GM03348 (cell line): ENCODE data around the gene USP28.
"Not testable (repeated sequence)": the region's sequence is repeated elsewhere in the genome, so short reads cannot be mapped to it uniquely, and the experiment has no call there.

Source experiments
- DNase-seq: peaks from one replicate; pipeline ENCODE4 v3.0.0; 2012; ENCODE audit warnings: low spot score

USP28 gene

DNA sequence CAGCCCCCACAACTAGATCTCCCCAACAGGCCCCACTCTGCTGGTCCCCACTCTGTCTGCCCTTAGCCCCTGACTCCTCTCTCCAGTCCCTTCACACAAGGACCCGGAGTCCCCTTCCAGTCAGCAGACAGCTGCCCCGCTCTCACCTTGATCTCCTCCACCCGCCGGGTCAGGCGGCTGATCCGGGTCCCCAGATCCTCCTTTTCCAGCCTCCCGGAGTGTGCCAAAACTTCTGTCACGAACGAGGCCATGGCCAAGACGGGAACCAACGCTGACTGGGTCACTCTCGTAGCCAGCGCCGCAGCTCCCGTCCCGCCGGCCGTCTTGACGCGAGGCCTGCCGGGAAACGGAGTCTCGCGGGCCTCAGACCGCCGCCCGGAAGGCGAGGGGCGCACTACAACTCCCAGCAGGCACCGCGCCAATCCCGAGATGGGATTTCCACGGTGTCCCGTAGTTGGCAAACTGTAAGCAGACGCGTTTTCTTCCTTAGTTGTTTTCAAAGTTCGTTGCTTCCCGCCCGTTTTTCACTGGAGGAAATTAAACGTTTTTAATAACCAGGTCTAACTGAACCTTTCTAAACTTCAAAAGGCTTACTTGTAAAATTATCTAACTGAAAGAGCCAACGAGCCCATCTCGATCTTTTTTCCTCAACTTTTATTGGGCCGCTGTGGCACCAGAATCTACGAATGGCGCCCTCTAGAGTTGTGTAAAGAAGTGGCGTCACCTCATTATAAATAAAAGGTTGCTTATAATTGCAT, 101.8 kb downstream of the USP28 start, which contains the start of gene ZW10:
TSS of gene ZW10 (minus strand) at position 277 of the 758 bp plus-strand sequence. CDS start at position 251, 26 bp downstream.
- peak; percentile 97 for DNase-seq

DNA sequence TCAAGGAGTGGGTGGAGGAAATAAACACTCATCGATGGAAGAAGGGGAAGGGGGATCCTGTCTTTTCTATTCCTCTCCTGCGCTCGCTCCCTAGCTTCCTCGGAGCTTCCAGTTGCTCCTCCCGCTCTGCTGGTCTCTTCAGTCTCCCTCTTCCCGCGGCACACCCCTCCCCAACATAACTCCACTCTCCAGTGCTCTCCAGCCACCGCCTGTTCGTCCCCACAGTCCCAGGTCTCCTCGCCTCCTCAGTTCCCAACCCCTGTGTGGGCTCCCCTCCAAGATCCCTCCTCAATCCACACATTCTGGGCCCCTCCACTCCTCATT, 102.3 kb downstream of the USP28 start:
- peak; percentile 51 for DNase-seq

DNA sequence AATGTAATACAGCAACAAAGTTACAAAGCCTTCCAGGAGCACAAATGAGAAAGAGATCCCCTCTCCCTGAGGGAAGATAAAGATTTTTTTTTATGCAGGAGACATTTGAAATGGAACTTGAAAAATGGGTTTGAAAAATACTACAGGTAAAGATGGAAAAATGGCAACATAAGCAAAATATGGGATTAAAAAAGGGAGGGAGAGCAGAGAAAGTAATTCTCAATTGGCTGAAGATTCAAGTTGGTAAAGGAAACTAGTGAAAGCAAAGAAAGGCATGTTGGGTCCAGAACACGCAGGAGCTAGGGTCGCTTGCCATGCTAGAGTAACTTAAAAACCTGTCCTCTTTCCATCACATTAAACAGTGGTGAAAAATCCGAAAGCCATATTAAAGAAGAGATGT, 103.4 kb downstream of the USP28 start:
- DNase-seq, result no peak

DNA sequence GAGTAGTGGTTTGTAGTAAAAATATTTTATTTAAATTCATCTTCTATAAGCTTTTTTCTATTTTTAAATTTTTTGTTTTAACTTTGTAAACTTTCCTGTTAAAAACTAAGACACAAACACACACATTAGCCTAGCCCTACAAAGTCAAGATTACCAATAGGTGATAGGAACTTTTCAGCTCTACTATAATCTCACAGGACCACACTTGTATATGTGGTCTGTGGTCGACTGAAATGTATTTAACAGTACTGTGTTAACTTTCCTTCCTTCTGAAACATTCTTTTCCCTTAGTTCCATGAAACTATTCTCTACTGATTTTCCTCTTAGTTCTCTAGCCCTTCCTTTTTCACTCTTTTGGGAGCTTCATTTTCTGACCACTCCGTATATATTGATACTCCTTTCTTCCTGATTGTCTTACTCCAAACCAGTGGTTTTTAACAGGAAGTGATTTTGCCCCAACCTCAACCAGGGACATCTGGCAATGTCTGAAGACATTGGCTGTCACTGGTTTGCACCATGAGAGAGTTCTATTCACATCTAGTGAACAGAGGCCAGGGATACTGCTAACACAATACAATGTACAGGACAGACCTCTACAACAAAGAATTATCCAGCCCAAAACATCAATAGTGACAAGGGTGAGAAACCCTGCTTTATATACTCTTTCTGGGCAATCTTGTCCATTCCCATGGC, 110.7 kb downstream of the USP28 start:
- DNase-seq, result no peak

DNA sequence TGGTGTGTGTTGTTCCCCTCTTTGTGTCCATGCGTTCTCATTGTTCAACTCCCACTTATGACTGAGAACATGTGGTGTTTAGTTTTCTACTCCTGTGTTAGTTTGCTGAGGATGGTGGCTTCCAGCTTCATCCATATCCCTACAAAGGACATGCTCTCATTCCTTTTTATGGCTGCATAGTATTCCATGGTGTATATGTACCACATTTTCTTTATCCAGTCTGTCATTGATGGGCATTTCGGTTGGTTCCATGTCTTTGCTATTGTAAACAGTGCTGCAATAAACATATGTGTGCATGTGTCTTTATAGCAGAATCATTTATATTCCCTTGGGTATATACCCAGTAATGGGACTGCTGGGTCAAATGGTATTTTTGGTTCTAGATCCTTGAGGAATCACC, 112.3 kb downstream of the USP28 start:
- not testable (repeated sequence) for DNase-seq

DNA sequence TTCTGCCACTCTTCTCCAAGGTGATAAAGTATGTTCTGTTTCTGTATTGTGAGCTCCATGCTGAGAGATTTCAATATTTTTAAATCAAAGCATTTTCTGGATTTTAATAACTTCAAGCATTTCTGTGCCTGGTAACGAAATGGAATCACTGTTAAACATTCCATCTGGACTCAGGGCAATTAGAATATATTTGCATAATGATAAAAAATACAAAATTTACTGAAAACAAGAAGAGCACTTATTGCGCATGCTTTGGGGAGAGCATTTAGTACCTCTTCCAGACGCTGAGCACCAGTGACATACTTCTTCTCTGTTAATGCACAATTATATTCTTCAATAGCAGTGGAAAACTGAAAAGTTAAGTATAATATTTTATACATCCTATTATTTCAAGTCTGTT, 115.1 kb downstream of the USP28 start:
- DNase-seq, result no peak

DNA sequence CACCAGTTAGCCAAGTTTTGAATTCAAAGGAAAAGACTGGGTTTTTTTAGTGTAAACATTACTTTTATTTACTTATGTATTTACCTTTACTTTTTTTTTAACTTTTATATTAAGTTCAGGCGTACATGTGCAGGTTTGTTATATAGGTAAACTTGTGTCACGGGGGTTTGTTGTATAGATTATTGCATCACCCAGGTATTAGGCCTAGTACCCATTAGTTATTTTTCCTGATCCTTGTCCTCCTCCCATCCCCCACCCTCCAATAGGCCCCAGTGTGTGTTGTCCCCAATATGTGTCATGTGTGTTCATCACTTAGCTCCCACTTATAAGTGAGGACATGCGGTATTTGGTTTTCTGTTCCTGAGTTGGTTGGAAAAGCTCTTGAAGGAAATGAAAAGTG, 122.4 kb downstream of the USP28 start:
- DNase-seq, result no peak
